ENCODE results near the gene RAD51B.

The RAD51B gene

GRCh38 chr14:68349900-68350629 lies 530.5 kb downstream of the RAD51B start:
- DNase-seq = no peak

- no peak for DNase-seq
Measured at GRCh38 chr14:68355415-68355814, 535.8 kb downstream of the RAD51B start.

DNA sequence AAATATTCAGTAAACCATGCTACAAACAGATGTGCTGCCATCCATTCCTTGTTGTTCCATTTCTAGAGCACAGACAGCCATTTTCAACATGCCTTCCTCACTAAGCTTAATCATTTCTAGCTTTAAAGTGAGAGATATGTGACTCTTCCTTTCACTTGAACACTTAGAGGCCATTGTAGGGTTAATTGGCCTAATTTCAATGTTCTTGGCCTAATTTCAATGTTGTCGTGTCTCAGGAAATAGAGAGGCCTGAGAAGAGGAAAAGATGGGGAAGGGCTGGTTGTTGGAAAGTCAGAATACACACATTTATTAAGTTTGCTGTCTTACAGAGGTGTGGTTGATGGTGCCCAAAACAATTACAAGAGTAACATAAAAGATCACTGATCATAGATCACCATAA lies 538.2 kb downstream of the RAD51B start:
- DNase-seq = no peak

GRCh38 chr14:68358500-68358899 lies 538.9 kb downstream of the RAD51B start:
- DNase-seq = no peak

- DNase-seq = no peak
Measured at GRCh38 chr14:68359022-68359836, 539.6 kb downstream of the RAD51B start.

DNA sequence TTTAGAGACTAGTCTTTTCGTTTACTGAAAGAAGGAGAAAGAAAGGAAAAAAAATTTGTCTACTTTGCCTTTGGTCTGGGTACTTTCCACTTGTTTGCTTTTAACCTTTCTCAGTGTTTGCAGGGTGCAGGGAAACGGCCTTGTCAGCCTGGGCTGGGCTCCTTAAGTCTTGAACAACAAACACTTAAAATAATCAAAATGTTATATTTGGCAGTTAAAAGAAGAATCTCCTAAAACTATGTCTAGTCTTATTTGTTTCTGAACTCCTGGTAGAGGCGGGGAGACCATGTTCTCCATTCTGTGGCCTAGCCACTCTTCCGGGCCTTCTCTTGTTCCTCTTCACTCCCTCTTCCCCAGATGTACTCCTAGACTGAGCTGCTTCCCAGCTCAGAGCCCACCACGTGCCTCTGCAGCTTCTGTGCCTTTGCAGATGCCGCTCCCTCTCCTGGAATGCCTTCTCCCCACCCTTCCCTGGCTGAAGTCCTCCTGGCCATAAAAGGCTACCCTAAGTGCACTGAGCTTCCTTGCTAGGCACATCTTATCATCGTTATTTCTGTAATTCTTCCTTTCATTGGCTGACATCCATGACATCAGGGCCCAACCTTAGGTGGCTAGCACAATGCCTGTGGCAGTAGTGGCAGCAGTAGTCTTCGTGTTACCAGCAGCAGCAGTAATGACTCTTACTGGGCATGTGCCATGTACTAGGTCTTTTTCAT lies 540.4 kb downstream of the RAD51B start:
- DNase-seq = no peak

- DNase-seq = no peak
Measured at GRCh38 chr14:68361231-68361630, 541.7 kb downstream of the RAD51B start.

DNA sequence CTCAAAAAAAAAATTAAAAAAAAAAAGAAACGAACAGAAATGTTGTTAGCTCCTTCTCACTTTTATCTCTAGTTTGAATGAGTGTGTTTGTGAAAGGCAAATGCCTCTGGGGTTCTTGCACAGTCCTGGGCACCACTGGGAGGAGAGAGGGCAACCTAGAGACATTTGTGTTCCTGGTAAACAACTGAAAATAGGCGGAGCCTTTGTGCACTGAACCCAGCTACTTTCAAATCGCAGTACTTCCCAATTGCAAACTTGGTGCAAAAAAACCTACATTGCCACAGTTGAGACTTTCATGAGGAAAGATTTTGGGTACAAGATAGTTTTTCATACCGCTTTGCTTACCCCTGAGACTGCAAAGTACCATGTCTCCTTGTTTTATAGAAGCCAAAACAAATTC lies 543.3 kb downstream of the RAD51B start:
- DNase-seq = no peak

GRCh38 chr14:68363466-68363842 lies 543.9 kb downstream of the RAD51B start:
- DNase-seq = no peak

GRCh38 chr14:68363843-68364767 lies 544.5 kb downstream of the RAD51B start:
- DNase-seq = no peak

DNA sequence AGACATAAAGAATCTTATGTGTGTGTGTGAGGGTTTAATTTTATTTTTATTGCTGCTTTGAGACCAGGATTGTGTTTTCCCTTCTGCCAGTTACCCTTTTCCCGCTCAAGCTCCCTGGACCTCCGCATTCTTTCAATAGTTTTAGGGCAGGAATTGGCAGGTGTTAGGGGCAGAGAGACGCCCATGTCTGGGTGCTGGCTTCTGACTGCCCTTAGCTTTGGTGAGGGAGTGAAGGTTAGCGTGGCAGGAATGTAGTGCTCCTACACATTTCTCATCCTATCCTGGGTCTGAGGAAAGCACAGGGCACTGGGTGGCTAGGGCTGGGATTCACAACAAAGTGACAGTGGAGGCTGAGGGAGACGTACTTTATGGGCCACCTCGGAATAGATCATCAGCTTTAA lies 545.2 kb downstream of the RAD51B start:
- DNase-seq = no peak

- DNase-seq = no peak
Measured at GRCh38 chr14:68365228-68365627, 545.6 kb downstream of the RAD51B start.

DNA sequence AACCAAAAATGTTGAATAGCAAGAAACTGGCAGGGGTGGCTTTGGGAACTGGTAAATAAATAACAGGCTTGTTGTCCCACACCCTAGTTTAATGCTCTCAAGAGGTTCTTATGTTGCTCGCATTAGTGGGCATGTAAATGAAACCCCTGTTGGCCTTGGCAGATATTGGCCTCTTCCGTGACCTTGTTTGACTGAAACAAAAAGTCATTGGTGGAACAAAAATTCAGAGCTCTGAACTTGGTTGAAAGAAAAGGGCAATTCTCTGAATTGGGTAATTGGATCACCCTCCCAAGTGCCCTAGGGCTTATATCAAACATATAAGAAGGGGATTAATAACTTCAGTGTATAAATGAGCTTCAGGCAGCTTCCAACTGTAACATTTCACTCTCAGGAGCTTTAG lies 547.1 kb downstream of the RAD51B start:
- no peak for DNase-seq

- no peak for DNase-seq
Measured at GRCh38 chr14:68367536-68367935, 548.0 kb downstream of the RAD51B start.

DNA sequence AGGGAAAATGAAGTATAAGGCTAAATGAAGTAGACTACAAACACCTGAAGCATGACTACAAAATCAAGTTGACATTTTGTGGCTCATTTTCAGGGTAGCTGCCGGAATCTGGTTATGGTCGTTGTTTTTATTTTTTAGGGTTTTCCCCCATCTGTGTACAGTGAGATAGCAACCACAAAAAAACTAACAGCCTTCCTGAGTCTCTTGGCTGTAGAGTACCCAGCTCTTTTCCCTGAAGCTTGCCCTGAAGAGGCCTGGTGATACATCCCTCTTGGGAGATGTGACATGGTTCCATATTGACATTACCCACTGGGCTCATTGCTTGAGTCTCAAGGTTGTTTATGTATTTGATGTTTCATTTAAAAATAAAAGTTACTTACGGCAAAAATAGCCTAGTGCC lies 549.3 kb downstream of the RAD51B start:
- DNase-seq = no peak

GRCh38 chr14:68369281-68370056 lies 549.9 kb downstream of the RAD51B start:
- DNase-seq = no peak

DNA sequence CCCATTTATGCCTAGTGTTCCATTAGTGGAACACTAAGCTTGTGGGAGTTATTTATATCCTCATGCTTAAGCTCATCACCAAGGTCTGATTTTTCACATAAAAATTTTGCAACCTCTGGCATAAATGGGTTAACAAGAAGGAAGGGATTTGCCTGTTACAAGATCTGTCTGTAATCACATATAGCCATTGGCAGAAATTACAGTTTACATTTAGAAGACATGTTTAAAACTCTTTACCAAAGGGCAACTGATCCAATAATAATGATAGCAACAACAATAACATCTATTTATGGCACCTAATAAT lies 550.4 kb downstream of the RAD51B start:
- no peak for DNase-seq

DNA sequence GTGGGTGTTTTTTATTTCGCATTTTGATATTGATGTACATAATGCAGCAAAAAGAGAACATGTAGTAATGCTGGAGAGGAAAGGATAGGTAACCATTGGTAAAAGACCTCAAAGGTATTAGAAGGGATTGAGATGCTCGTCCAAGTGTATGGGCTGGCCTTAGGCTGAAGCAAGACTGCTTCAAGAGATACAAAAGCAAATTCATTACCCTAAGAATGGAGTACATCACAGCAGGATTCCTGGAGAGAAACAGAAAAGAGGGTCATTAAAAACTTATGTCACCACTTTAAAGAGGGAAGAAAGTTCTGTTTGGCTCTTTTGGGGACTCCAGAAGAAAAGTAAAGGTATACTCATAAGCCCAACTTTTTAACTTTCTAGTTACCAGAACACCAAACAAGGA lies 552.8 kb downstream of the RAD51B start:
- no peak for DNase-seq

DNA sequence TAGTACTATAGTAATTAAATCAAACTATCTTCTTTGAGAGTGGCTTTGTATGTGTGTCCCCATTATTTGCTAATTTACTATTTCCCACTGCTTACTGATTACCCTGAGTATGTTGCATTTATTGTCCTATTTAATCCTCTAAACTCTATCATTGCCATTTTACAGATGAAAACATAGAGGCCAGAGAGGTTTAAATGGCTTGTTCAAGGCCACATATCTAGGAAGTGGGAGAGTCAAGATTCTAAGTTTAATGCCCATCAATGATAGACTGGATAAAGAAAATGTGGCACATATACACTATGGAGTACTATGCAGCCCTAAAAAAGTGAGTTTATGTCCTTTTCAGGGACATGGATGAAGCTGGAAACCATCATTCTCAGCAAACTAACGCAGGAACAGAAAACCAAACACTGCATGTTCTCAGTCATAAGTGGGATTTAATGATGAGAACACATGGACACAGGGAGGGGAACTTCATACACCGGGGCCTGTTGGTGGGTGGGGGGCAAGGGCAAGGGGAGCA lies 553.6 kb downstream of the RAD51B start:
- no peak for DNase-seq

DNA sequence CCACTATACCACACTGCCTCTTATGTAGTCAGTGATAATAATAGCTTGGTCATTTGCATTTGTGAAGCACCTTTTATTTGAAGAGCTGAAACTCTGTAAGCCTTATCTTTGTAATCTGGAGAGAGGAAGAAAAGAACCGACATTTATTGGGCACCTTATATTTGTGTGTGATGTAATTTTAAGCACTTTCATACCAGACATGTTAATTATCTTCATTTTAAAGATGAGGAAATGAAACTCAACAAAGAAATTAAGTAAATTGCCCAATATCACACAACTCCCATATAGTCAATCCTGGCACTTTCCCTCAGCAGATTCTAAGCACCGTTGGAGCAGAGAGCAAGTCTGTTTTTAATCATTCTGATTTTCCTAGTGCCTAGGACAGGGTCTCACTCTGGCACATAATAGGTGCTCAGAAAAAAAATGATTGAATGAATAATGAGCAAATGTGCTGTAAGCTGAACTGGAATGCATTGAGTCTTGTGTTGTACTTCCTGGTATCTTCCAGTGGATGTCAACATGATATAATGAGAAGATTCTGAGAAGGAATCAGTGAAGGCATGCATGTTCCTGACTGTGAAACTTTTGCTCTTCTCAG lies 554.4 kb downstream of the RAD51B start:
- no peak for DNase-seq

DNA sequence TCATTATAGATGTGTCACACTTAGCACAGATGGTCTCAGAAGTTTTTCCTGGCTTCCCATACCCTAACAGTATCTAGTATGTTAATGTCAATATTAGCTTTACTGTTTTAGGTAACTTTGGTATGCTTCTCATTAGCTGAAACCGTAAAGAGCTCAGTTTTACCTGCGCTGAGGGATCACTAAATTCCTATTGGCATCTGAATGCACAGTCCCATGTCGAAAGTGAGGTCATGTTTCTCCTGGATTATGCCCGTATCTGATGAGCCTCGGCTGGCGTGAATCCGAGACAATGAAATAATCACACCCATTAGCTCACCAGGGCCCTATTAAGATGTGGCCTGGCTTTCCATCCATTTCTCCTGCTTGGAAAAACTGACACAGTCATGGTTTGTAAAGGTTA lies 555.1 kb downstream of the RAD51B start:
- DNase-seq = no peak

Measured in DMS 273 treated with DMSO at 0.1 percent for 48 hours (cell line).